ENCODE results near the gene FAM171A1.
"Not testable (repeated sequence)": the region's sequence is repeated elsewhere in the genome, so short reads cannot be mapped to it uniquely, and the experiment has no call there.

The FAM171A1 gene

GRCh38 chr10:15370856-15371701 is at the start of gene FAM171A1:
FAM171A1 (minus strand) TSS chr10:15371289; CDS start chr10:15371052, 237 bp downstream.
- peak; percentile 9 to 16 for DNase-seq (ENCODE audit: low read depth in 2 of 2)

GRCh38 chr10:15420858-15421257 is 49.8 kb upstream of the FAM171A1 start:
- no peak for DNase-seq (ENCODE audit: low read depth in 2 of 2)

- no peak for DNase-seq (ENCODE audit: low read depth in 2 of 2)
Observed at GRCh38 chr10:15419279-15419874, 48.3 kb upstream of the FAM171A1 start.

- no peak for DNase-seq (ENCODE audit: low read depth in 2 of 2)
Observed at GRCh38 chr10:15416034-15416433, 44.9 kb upstream of the FAM171A1 start.

- no peak for DNase-seq (ENCODE audit: low read depth in 2 of 2)
Observed at GRCh38 chr10:15411010-15411409, 39.9 kb upstream of the FAM171A1 start.

GRCh38 chr10:15409350-15409749 is 38.3 kb upstream of the FAM171A1 start:
- DNase-seq (ENCODE audit: low read depth in 2 of 2): not testable (repeated sequence)

- no peak for DNase-seq (ENCODE audit: low read depth in 2 of 2)
Observed at GRCh38 chr10:15408557-15408956, 37.5 kb upstream of the FAM171A1 start.

GRCh38 chr10:15405319-15405718 is 34.2 kb upstream of the FAM171A1 start:
- DNase-seq (ENCODE audit: low read depth in 2 of 2): no peak

GRCh38 chr10:15401382-15401781 is 30.3 kb upstream of the FAM171A1 start:
- DNase-seq (ENCODE audit: low read depth in 2 of 2): no peak

- DNase-seq (ENCODE audit: low read depth in 2 of 2): not testable (repeated sequence)
Observed at GRCh38 chr10:15400461-15400860, 29.4 kb upstream of the FAM171A1 start.

GRCh38 chr10:15399060-15399661 is 28.1 kb upstream of the FAM171A1 start:
- no peak for DNase-seq (ENCODE audit: low read depth in 2 of 2)

GRCh38 chr10:15395935-15396334 is 24.8 kb upstream of the FAM171A1 start:
- no peak for DNase-seq (ENCODE audit: low read depth in 2 of 2)

DNA sequence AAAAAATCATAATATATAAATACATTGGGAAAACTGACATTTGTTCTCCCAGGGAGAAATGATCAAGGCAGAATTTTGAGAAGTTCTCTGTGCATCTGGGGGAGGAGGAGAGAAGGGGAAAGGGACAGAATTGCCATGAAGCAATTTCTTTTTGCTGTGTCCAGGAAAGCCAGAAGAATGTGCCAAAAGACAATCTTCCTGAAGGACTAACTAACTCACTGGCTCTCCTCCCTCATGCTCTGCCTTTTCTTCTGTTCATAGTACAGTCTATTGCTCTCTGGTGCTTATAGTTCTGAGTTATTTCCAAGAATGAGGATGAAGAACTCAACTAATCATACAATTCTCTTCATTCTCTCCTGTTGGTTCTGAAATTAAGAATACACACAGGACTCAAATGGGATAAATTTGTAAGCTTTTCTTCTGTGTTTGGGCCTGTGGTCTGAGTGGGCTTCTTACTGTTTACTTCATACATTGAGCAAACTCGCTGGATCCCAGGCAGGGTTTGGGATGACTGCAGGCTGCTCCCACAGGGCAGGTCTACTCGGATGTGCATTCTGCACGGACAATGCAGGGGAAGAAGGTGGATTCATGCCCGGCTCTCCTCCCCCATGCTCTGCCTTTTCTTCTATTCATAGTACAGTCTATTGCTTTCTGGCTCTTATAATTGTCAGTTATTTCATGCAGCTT is 22.2 kb upstream of the FAM171A1 start:
- no peak for DNase-seq (ENCODE audit: low read depth in 2 of 2)

DNA sequence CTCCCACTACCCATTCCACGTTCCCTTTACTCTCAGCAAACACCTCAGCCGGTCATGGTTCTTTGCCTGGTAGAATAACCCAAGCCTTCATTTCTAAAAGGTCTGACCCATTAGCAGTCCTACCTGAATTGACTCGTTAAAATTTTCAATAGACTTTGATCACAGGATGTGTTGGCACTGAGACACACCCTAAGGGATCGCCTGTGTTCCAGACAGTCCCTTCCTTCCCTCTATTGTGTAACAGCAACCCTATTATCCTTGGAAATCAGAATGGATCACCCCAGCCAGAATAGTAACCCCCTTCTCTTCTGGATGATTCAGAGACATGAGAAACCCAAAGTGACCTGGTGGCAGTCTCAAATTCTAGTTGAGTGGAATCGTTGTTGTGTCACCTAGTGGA is 20.4 kb upstream of the FAM171A1 start:
- DNase-seq (ENCODE audit: low read depth in 2 of 2): no peak

DNA sequence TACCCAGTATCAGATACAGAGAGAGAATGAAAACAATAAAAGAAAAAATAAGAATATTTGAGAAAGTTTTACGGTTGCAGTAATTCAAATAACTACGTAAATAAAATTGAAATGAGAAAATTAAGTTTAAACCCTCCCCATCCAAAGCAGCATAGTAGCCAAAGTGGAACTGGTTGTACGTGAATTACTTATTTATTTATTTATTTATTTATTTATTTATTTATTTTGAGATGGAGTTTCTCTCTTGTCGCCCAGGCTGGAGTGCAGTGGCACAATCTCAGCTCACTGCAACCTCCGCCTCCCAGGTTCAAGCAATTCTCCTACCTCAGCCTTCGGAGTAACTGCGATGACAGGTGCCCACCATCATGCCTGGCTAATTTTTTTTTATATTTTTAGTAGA is 17.1 kb upstream of the FAM171A1 start:
- DNase-seq (ENCODE audit: low read depth in 2 of 2): not testable (repeated sequence)

- DNase-seq (ENCODE audit: low read depth in 2 of 2): no peak
Observed at GRCh38 chr10:15387021-15387420, 15.9 kb upstream of the FAM171A1 start.

GRCh38 chr10:15385552-15386455 is 14.7 kb upstream of the FAM171A1 start:
- DNase-seq (ENCODE audit: low read depth in 2 of 2): no peak

- DNase-seq (ENCODE audit: low read depth in 2 of 2): no peak
Observed at GRCh38 chr10:15381420-15381819, 10.3 kb upstream of the FAM171A1 start.

DNA sequence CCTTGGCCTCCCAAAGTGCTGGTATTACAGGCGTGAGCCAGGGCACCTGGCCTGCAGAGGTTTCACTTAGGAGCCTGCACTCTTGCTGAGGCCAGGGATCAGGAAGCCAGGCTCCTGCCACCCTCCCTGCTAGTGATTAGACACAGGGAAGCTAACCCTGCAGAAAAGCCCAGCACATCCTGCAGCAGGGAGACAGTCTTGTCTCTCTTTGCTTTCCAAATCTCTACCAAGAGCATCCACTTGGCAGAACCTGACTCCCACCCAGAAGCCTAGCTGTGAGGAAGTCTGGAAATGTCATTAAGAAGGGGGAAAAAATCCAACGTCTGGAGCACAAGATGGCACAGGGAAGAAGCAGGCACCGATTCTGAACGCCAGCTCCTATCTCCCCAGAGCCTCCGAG is 8.0 kb upstream of the FAM171A1 start:
- DNase-seq (ENCODE audit: low read depth in 2 of 2): no peak

- no peak for DNase-seq (ENCODE audit: low read depth in 2 of 2)
Observed at GRCh38 chr10:15378569-15378968, 7.5 kb upstream of the FAM171A1 start.

DNA sequence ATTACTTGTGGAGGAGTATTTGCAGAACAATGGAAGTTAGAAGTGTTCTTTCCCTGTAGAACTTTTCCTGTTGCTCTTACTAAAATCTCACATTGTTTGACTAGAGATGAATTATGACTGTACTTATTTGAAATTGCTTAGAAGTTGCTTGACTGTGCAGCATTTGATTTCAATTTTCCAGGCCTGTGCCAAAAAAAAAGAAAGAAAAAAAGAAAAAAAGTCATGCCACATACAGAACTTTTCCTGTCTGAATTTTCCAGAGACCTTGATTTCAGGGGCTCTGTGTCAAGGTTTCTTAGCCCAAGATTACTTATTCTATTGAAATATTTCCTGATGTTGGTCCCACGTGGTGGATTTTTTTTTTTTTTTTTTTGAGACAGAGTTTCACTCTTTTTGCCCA is 3.5 kb upstream of the FAM171A1 start:
- DNase-seq (ENCODE audit: low read depth in 2 of 2): no peak
